ENCODE data around the gene ATXN10.

Gene ATXN10

DNA sequence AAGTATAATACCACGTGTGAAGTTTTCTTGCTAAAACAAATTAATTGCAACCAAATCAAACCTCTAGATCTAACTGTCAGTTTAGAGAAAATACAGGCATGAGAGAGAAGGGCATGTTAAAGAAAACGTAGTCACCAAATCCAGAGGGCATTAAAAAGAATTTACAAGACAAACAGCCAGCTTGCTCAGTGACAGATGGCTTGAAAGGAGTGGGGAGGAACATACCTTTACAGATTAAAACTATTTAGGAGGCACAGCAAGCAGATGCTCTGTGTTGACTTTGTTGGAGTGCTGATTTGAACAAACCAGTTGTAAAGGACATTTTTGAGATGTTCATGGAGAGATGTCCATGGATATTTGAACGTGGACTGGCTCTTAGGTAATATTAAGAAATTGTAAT lies 96.9 kb downstream of the ATXN10 start:
- DNase-seq, result no peak

- DNase-seq, result no peak
Measured at GRCh38 chr22:45769569-45770210, 98.1 kb downstream of the ATXN10 start.

GRCh38 chr22:45770506-45770905 lies 98.9 kb downstream of the ATXN10 start:
- no peak for DNase-seq

GRCh38 chr22:45771057-45771456 lies 99.4 kb downstream of the ATXN10 start:
- DNase-seq, result no peak

DNA sequence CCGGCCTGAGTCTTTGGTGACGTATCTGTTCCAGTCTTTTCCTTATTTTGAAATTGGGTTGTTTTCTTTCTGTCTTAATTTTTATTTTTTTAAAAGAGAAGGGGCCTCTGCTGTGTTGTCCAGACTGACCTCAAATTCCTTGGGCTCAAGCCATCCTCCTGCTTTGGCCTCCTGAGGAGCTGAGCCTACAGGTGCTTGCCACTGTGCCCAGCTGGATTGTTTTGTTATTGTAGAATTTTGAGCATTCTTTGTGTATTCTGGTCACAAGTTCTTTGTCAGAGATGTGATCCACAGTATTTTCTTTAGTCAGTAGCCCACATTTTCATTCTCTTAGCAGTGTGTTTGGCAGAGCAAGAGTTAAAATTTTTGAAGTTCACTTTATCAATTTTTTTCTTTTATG lies 100.1 kb downstream of the ATXN10 start:
- DNase-seq, result no peak

DNA sequence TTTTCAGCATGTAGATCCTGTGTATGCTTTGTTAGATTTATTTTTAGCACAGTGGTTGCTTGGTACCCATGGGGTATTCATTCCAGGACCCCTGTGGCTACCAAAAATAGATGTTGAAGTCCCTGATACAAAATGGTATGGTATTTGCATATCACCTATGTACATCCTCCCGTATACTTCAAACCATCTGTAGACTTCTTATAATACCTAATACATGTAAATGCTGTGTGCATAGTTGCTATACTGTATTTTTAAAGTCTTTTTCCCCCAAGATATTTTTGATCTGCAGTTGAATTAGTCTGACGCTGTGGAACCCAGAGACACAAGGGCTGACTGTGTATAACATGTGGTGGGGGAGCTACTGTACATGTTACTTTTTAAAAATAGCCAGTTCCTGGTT lies 101.1 kb downstream of the ATXN10 start:
- DNase-seq, result no peak

- no peak for DNase-seq
Measured at GRCh38 chr22:45774001-45774670, 102.5 kb downstream of the ATXN10 start.

GRCh38 chr22:45775062-45775461 lies 103.4 kb downstream of the ATXN10 start:
- no peak for DNase-seq

DNA sequence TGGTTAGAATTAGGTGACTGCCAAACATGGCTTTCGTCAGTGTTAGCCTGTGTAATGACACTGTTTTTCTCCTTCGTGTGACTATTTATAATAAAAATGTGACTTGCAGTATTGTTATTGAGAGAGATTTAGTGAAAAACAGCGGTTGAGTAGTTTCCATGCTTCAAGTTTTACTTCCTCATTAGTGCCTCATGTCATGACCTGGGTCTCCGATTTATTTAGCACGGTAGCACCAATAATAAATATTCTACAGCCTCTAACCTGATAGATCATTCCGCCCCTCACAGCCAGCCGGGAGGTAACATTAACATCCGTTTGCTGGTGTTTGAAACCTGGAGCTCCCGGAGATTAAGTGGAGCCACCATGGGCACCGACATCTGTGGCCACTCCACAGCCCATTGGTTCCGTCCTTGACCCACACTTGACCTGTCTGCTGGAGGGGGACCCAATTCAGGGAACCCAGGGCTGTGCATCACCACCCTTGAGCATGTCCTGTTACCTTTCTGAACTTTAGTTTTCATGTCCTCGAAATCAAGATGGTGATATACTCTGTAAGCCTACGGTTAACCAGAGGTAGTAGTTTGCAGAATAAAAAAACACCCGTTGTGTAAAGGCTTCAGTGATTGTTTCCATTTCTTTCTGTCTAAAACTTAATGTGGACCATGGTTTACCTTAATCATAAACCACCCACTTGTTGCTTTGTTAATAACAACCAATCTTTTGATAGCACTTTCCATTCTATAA lies 104.1 kb downstream of the ATXN10 start:
- DNase-seq, result no peak

GRCh38 chr22:45776313-45776585 lies 104.6 kb downstream of the ATXN10 start:
- DNase-seq, result no peak

DNA sequence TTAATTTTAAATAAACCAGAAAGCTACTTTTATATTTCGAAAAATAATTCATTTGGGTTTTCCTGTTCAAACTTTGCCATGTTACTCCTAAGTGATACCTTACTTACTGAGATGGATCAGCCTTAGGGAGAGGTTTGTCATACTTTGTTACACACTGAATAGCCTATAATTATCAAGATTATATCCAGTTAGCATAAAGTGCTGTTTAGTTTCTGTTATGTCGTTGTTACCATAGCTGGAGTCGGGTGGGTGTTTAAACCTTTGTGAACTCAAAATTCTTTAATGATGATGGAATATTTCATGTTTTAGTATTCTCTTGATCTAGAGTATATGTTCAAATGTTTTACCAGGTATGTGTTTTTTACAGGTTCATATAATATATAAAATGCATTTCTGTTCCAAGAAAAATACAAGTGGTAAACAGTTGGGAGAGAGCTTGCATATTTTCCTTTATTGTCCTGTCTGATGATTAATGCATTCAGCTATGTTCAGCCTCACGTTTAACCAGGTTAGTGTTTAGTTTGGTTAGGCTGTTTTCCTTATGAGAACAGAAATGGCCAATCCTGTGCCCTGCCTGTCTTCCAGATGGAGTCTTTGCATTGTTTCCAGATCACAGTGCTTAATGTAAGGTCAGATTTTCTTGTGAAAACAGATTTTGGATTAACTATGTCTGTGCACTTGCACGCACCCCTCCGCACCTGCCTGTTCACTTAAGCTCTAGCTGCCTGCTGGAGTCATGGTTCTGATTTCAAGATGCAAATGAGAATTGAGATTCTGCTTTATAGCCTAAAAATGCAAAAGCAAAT lies 105.6 kb downstream of the ATXN10 start:
- no peak for DNase-seq

DNA sequence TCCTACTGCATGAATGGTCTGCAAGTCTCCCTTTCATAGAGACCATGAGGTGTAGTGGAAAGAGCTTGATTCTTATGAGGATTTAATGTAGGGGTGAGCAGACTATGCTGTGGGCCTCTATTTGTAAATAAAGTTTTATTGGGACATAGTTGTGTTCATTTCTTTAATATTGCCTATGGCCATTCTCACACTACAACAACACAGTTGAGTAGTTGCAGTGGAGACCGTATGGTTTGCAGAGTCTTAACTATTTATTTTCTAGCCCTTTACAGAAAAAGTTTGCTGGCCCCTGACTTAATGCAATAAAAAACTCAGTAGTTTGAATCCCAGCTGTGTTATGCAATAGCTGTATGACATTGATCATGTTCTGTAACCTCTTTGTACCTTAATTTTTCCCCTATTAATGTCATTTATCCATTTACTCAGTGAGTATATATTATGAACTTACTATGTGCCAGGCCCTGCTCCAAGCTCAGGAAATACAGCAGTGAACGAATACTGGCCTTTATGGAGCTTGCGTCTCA lies 106.3 kb downstream of the ATXN10 start:
- no peak for DNase-seq

- no peak for DNase-seq
Measured at GRCh38 chr22:45781459-45781858, 109.8 kb downstream of the ATXN10 start.

DNA sequence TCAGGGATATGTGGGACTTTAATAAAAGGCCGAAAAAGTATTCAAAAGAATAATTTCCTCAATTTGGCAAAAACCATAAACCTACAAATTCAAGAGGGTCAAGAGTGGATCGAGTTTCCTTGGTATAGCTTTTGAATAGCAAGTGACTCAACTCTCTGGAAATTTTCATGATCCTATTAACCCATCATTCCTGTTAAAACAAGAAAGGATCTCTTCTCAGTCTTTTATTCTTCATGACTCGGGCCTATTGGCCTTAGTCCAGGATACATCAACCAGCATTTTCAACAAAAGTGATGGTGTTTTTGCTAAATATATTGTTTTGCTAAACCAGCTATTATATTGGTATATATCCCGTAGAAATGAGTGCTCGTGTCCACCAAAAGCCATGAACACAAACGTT lies 110.3 kb downstream of the ATXN10 start:
- DNase-seq, result no peak

DNA sequence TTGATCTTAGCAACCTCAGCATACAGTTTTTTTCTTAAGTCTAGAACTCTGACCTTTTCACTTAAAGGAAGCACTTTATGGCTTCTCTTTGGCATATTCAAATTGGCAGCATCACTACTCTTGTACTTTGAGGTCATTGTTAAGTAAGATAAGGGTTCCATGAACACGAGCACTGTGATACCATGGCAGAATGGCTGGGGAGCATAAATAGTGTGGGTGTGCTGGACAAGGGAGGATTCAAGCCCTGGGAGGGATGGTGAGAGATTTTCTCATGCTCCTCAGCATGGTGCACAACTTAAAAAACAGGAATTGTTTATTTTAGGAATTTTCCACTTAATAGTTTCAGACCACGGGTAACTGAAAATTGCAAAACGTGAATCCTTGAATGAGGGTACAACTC lies 111.4 kb downstream of the ATXN10 start:
- no peak for DNase-seq

GRCh38 chr22:45783690-45784089 lies 112.1 kb downstream of the ATXN10 start:
- DNase-seq, result no peak

- no peak for DNase-seq
Measured at GRCh38 chr22:45784357-45785277, 113.0 kb downstream of the ATXN10 start.

DNA sequence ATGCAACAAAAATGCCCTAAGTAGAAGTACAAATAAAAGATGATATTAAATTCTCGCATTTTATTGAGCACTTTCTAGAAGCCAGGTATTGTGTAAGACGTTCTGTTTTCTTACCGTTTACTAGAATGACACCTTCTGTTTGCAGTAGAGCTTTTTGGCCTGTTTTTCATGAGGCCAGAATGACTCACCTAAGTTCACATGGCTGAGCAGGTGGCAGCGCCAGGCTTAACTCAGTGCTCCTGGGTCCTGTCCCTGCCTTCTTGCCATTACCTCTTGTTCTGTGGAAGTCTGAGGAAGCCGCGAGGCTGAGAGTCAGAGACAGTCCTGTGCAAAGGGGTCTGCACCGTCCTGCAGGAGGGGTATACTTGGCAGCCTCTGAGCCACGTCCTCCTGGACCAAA lies 113.8 kb downstream of the ATXN10 start:
- DNase-seq, result no peak

- no peak for DNase-seq
Measured at GRCh38 chr22:45786726-45787125, 115.1 kb downstream of the ATXN10 start.

GRCh38 chr22:45787759-45788158 lies 116.1 kb downstream of the ATXN10 start:
- no peak for DNase-seq

DNA sequence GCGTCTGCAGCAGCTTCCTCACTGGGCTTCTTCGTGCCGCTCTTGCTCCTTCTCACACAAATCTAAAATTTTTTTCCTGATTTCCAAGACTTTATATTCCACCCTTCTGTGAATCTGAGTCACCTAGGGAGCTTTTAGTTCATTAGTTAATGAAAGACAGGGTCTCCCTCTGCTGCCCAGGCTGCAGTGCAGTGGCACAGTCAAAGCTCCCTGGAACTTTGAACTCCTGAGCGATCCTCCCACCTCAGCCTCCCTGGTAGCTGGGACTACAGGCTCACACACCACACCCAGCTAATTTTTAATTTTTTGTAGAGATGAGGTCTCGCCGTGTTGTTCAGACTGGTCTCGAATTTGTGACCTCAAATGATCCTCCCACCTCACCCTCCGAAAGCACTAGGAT lies 116.9 kb downstream of the ATXN10 start:
- DNase-seq, result no peak

GRCh38 chr22:45790401-45790800 lies 118.8 kb downstream of the ATXN10 start:
- no peak for DNase-seq

Measured in NCI-H446 (cell line).